Measurements from ENCODE around the gene BCAM.
A peak's percentile ranks its signal among the peaks of the same experiment; 100 is the strongest.
"Not testable (repeated sequence)": the region's sequence is repeated elsewhere in the genome, so short reads cannot be mapped to it uniquely, and the experiment has no call there.

Gene BCAM

DNA sequence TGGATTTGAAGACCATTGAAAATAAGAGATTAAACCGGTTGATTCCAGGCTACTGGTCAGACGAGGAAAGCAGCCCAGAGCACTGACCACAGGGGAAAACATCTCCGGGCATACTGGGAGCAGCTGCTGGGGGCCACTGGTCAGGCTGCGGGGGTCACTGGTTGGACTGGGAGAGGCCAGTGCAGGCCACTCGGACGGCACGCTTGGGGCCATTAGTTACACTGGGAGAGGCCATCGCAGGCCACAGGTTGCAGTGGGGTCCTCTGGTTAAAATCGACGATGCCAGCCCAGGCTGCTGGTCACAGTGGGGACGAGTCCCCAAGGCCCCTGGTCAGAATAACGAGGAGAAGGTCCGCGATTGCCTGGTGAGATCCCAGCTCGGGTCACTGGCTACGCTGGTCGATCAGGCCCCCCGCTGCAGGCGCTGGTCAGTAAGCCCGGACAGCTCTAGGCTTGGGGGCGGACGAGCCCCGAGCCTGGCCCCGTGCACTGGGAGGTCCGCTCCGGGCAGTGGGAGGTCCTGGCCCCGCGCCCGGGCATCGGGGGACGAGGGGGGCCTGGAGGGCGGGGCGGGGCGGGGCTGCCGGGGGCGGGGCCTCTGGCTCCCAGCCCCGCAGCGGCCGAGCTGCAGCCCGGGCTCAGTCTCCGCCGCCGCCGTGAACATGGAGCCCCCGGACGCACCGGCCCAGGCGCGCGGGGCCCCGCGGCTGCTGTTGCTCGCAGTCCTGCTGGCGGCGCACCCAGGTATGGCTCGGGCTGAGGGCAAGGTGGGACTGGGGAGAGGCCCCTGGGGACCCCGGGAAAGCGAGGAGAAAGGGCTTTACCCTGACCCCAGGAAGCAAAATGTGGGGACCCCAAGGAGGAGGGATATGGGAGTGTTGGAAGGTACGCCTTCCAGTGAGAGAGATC lies at the start of gene BCAM:
Gene BCAM (plus strand): TSS at position 641 of the 909 bp plus-strand sequence. CDS start 22 bp downstream, at position 663.
- DNase-seq = peak; percentile 45

GRCh38 chr19:44762038-44762437 lies 46.9 kb upstream of the BCAM start:
- DNase-seq = peak; percentile 78

GRCh38 chr19:44765033-44765948 lies 43.6 kb upstream of the BCAM start:
- DNase-seq = no peak

DNA sequence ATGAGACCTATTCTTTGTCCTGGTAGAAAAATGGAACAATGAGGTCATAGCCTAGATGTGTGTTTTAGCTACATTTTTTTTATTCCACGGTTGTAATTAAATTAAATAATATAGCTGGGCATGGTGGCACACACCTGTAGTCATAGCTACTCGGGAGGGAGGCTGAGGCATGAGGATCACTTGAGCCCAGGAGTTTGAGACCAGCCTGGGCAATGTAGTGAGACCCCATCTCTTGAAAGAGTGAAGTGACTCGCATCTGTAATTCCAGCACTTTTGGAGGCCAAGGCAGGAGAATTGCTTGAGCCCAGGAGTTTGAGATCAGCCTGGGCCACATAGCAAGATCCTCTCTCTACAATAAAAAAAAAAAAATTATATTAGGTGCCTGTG lies 43.0 kb upstream of the BCAM start:
- no peak for DNase-seq

DNA sequence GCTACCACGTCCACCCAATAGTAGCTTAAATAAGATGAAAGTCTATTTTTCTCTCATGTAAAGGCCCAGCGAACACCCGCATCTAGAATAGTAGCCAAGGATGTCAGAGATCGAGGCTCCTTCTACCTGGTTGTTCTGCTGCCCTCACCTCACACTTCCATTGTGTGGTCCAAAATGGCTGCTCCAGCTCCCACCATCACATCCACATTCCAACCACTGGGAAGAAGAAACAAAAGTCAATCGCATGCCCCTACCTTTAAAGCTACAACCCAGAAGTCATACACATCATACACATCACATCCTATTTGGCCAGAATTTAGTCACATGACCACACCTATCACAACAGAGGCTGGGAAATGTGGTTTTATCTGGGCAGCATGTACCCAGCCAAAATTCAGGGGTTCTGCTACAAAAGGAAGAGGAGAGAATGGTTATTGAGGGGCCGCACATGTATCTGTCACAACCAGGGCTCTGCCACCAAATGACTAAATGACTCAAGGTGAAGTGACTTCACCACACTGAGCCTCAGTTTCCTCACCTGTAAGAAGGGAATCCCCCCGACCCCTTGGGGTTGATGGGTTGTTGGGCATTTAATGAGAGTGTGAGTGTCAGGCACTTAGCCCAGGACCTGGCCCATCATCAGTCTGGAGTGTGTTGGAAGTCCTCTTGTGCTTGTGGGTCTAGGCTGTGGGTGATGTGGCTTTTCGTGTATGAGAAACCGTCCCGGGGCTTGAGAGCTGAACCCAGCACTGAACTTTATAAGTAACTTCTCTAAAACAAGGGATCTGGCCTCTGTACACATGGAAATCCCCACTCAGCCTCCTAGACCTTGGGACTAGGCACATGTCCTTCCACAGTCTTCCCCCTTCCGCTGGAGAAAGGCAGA lies 41.4 kb upstream of the BCAM start:
- DNase-seq = no peak

DNA sequence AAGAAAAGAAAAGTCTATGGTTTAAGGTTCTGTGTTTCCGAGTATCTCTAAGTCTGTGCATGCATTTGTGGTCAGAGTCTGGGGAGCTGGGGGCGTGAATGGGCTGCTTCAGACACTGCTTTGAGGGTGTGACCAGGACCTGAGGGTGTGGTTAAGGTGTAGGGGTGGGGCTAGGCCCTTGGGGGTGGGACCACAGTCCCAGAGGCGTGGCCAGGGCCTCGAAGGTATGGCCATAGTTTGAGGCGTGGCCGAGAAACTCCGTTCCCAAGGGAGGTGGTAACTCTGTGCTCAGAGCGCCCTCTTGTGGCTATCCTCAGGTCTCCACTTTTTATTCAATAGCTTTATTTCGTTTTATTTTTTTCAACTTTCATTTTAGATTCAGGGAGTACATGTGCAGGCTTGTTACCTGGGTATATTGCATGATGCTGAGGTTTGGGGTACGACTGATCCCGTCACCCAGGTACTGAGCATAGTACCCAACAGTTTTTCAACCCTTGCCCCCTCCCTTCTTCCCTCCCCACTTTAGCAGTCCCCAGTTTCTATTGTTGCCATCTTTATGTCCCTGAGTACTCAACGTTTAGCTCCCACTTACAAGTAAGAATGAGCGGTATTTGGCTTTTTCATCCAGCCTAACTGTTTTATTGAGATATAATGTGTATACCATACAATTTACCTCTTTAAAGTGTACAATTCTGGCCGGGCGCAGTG lies 38.2 kb upstream of the BCAM start:
- DNase-seq = peak; percentile 95

- not testable (repeated sequence) for DNase-seq
These were observed 36.8 kb upstream of the BCAM start for GRCh38 chr19:44772144-44772543.

DNA sequence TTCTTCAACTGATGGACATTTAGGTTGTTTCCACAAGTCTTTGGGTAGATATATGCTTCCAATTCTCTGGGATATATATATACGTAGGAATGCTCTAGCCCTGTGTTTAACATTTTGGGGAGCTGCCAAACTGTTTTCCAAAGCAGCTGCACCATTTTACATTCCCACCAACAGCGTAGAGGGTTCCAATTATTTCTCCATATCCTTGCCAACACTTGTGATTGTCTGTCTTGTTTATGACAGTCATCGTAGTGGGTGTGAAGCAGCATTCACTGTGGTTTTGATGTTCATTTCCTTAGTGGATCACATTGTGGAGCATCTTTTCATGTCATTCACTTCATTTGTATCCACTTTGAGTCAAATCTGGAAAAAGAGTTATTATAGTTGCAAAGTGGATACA lies 35.9 kb upstream of the BCAM start:
- no peak for DNase-seq

- no peak for DNase-seq
These were observed 33.1 kb upstream of the BCAM start for GRCh38 chr19:44775676-44776240.

GRCh38 chr19:44776402-44777096 lies 32.4 kb upstream of the BCAM start:
- no peak for DNase-seq

GRCh38 chr19:44777715-44778347 lies 31.1 kb upstream of the BCAM start, which contains the start of gene CBLC:
CBLC (plus strand) TSS chr19:44777890; CDS start chr19:44777932, 42 bp downstream.
- DNase-seq = no peak

GRCh38 chr19:44779150-44779549 lies 29.8 kb upstream of the BCAM start:
- no peak for DNase-seq

DNA sequence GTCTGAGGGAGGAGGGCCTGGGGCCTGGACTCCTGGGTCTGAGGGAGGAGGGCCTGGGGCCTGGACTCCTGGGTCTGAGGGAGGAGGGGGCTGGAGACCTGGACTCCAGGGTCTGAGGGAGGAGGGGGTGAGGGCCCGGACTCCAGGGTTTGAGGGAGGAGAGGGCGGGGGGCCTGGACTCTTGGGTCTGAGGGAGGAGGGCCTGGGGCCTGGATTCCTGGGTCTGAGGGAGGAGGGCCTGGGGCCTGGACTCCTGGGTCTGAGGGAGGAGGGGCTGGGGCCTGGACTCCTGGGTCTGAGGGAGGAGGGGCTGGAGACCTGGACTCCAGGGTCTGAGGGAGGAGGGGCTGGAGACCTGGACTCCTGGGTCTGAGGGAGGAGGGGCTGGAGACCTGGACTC lies 27.2 kb upstream of the BCAM start:
- DNase-seq = not testable (repeated sequence)

DNA sequence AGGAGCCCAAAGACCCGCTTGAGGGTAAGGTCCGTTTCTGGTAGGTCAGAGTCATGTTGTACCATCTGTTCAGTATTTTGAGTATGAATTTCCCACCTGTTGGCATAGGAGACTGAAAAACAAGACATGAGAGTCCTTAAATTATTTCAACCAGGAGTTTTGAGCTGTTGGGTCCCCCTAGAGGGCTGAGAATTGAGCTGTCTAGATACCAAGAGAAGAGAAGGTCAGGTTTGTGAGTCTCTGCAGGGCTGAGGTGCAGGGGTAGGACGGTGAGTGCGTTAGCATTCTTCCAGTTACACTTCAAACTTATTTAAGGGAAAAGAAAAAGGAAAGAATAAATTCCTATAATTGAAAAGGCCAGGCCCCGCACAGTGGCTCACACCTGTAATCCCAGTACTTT lies 26.2 kb upstream of the BCAM start:
- no peak for DNase-seq

DNA sequence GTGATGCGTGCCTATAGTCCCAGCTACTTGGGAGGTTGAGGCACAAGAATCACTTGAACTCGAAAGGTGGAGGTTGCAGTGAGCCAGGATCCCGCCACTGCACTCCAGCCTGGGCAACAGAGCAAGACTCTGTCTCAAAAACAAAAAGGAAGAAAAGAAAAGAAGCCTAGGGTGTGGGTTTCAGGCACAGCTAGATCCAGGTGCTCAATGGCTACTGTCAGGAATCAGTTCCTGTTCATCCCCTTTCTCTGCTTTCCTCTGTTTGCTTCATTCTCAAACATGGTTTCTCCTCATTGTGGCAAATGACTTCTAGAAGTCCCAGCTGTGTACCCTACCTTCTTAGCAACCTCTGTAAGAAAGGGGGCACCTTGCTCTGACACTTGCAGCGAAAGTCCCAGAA lies 25.4 kb upstream of the BCAM start:
- no peak for DNase-seq

DNA sequence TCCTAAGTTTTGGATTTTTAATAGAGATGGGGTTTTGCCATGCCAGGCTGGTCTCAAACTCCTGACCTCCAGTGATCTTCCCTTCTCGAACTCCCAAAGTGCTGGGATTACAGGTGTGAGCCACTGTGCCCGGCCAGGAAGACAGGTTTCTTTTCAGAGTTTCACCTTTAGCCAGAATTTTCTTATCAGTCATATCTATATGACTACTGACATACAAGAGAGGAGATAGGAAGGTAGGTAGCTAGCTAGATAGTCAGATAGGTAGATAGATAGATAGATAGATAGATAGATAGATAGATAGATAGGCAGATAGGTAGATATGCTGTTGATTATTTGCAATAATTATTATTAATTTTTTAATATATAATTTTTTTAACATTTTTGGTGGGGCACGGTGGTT lies 23.6 kb upstream of the BCAM start:
- DNase-seq = no peak

DNA sequence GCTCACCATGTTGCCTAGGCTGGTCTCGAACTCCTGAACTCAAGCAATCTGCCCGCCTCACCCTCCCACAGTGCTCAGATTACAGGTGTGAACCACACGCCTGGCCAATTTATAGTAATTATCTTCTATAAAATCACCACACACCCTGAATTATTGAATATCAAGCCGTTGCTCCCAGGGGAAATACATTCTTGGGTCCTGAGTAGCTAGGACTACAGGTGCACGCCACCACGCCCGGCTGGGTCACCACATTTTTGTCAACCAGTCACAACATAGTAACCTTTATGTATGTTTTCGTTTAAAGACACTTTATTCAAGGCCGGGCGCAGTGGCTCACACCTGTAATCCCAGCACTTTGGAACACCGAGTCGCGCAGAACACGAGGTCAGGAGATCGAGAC lies 22.9 kb upstream of the BCAM start:
- DNase-seq = no peak

DNA sequence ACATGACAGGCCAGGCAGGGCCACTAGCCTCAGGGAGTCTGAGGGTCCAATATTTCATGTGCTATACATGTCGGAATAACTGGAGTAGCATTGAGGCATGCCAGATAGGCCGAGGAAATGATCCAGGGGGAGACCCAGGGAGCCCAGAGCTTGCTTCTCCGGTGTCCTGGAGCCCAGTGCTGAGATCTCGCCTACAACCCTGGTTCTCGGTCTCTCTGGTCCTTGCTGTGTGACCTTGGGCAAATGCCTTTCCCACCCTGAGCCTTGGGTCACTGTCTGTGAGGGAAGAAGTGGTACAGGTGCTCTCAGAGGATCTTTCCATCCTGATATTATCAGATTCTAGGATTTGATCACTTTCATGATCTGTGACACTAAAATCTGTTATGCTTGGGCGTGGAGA lies 19.9 kb upstream of the BCAM start:
- no peak for DNase-seq

GRCh38 chr19:44789943-44790483 lies 18.9 kb upstream of the BCAM start:
- no peak for DNase-seq

- peak; percentile 40 for DNase-seq
These were observed 16.6 kb upstream of the BCAM start for GRCh38 chr19:44792281-44792680.
